Keratinocyte (primary cell): Measurements from ENCODE around the gene OSTF1. TPM values are rescaled to one million over a fixed set of nuclear protein-coding genes. Genes with fewer than 3 reads are reported as not detected.

ENCODE experiments used
- DNase-seq: peaks from one replicate; pipeline ENCODE4 v3.0.0-alpha.2; 2011; ENCODE audit warnings: low read depth, missing footprints, low spot score
- FAIRE-seq: peaks from 2 replicates; lab custom pipeline; 2011; peaks lifted over from hg19 to GRCh38; lab: Jason Lieb, UNC
- H2AFZ ChIP-seq: 2 replicates; pipeline ENCODE4 v1.6.0; 2012; ENCODE audit warnings: low read length, control low read depth, inconsistent platforms; ENCODE audit not compliant: control insufficient read depth
- H3K27ac ChIP-seq: 2 replicates; pipeline ENCODE4 v1.5.1; 2011; ENCODE audit warnings: low read length; ENCODE audit not compliant: control insufficient read depth, insufficient read depth
- H3K27me3 ChIP-seq: 3 replicates; pipeline ENCODE4 v1.6.0; 2011; ENCODE audit warnings: low read length; ENCODE audit not compliant: control insufficient read depth, insufficient read depth; ENCODE audit errors: extremely low read depth
- H3K36me3 ChIP-seq, 2 experiments: 2 replicates in 1 of 2; 3 replicates in 1 of 2; pipeline ENCODE4 v1.5.1; 2011; ENCODE audit warnings: low read length in 2 of 2, mild to moderate bottlenecking in 1 of 2; ENCODE audit not compliant: control insufficient read depth in 2 of 2, insufficient read depth in 2 of 2; ENCODE audit errors: extremely low read depth in 1 of 2
- H3K4me1 ChIP-seq: 3 replicates; pipeline ENCODE4 v1.5.1; 2011; ENCODE audit warnings: low read length; ENCODE audit not compliant: control insufficient read depth, insufficient read depth; ENCODE audit errors: extremely low read depth
- H3K4me2 ChIP-seq: 3 replicates; pipeline ENCODE4 v1.6.0; 2011; ENCODE audit warnings: low read depth, low read length; ENCODE audit not compliant: control insufficient read depth, insufficient read depth; ENCODE audit errors: extremely low read depth
- H3K4me3 ChIP-seq, 3 experiments: fragments of 200-600 bp in 1 of 3; sonication (generic) in 1 of 3; 2 replicates in 2 of 3; 3 replicates in 1 of 3; pipeline ENCODE4 v1.5.1; 2011 to 2016; ENCODE audit warnings: low read length in 3 of 3, mild to moderate bottlenecking in 3 of 3, control low read depth in 2 of 3, inconsistent platforms in 1 of 3, low read depth in 1 of 3, mixed read lengths in 1 of 3, mixed run types in 1 of 3, moderate library complexity in 1 of 3; ENCODE audit not compliant: control insufficient read depth in 2 of 3, insufficient read depth in 2 of 3; ENCODE audit errors: extremely low read depth in 1 of 3
- H3K79me2 ChIP-seq: 2 replicates; pipeline ENCODE4 v1.6.0; 2012; ENCODE audit warnings: low read length; ENCODE audit not compliant: control insufficient read depth, insufficient read depth
- H3K9ac ChIP-seq: 3 replicates; pipeline ENCODE4 v1.6.0; 2011; ENCODE audit warnings: low read length; ENCODE audit not compliant: control insufficient read depth, insufficient read depth; ENCODE audit errors: extremely low read depth
- H3K9me1 ChIP-seq: 3 replicates; pipeline ENCODE4 v1.6.0; 2011; ENCODE audit warnings: low read length; ENCODE audit not compliant: control insufficient read depth, insufficient read depth; ENCODE audit errors: extremely low read depth
- H3K9me3 ChIP-seq: 2 replicates; pipeline ENCODE4 v1.5.1; 2012; ENCODE audit warnings: low read depth, low read length; ENCODE audit not compliant: control insufficient read depth
- H4K20me1 ChIP-seq: 3 replicates; pipeline ENCODE4 v1.6.0; 2011; ENCODE audit warnings: low read length; ENCODE audit not compliant: control insufficient read depth, insufficient read depth; ENCODE audit errors: extremely low read depth
- CTCF ChIP-seq, 3 experiments: IDR thresholded peaks in 1 of 3; conservative IDR thresholded peaks in 1 of 3; optimal IDR thresholded peaks in 1 of 3; 2 replicates in 2 of 3; 3 replicates in 1 of 3; pipeline versions ENCODE3 to v1.5.1; 2011; ENCODE audit warnings: low read length in 3 of 3, mild to moderate bottlenecking in 3 of 3, moderate library complexity in 2 of 3, control low read depth in 1 of 3, inconsistent platforms in 1 of 3; ENCODE audit not compliant: insufficient read depth in 2 of 3; ENCODE audit errors: extremely low read depth in 1 of 3
- EZH2 ChIP-seq: IDR thresholded peaks from one replicate; pipeline ENCODE4 v1.6.1; 2012; ENCODE audit warnings: inconsistent platforms, mild to moderate bottlenecking, low read length, moderate library complexity
- dilution Hi-C: fragments of 300-500 bp; cut with MboI; formaldehyde crosslinking; loops from one replicate; pipeline ENCODE4 v1.7.0; 2020; ENCODE audit warnings: low sequenced_read_pairs; ENCODE audit not compliant: extremely low pct_ligation_motif_present
- polyA plus RNA-seq, 5 experiments: library from polyadenylated mRNA; depleted of rRNA in 3 of 5; stranded (reverse) in 3 of 5; stranded (forward) in 1 of 5; unstranded in 1 of 5; fragments of >200 nt; gene quantifications; 1 replicate in 1 of 5; 2 replicates in 3 of 5; 3 replicates in 1 of 5; pipeline versions ENCODE4 v1.2.1 to v1.2.3, GENCODE V29; 2011 to 2012; ENCODE audit warnings: missing spikeins in 2 of 5, low read depth in 1 of 5, low replicate concordance in 1 of 5

The OSTF1 gene
- polyA plus RNA-seq, 1 donor (not counting 4 experiments of a cell fraction or from before 2014, with no cell fraction given): 39.2 TPM

DNA sequence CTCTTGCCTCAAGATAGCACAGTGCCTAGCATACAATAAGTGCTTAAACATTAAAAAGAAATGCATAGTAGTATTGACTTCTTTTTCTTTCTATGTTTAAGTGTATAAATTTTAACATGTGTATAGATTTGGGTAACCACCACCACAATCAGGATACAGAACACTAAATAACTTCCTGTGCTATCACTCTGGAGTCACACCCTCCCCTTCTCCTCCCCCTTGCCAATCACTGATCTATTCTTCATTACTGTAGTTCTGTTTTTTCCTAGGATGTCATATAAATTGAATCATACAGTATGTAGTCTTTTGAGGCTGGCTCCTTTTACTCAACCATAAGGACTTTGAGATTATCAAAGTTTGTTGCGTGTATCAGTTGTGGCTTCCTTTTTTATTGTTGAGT lies 68.5 kb downstream of the OSTF1 start:
- Histone ChIP-seq H3K36me3 (peaks cover 0 to 4% of the 10 kb centered on the region in 2 experiments), H3K27ac (no peak overlapping the region), H3K4me2 (no peak overlapping the region), H3K9me1 (no peaks in the 10 kb centered on the region), H3K4me3 (no peak overlapping the region), H2AFZ (no peak overlapping the region), H3K79me2 (no peaks in the 10 kb centered on the region), H4K20me1 (no peaks in the 10 kb centered on the region), H3K27me3 (no peaks in the 10 kb centered on the region), H3K4me1 (no peaks in the 10 kb centered on the region), H3K9me3 (no peaks in the 10 kb centered on the region), H3K9ac (no peak overlapping the region)
- FAIRE-seq (no peak), DNase-seq (no peak)
- TF ChIP-seq EZH2 (no peak), CTCF (optimal IDR thresholded peaks at IDR 0.05 in 1 of 3, IDR thresholded peaks at IDR 0.05 in 1 of 3, conservative IDR thresholded peaks at IDR 0.05 in 1 of 3; ENCODE audit: extremely low read depth in 1 of 3, insufficient read depth in 2 of 3, low read length in 3 of 3) (no peak)
- dilution Hi-C loops: no loop called here

DNA sequence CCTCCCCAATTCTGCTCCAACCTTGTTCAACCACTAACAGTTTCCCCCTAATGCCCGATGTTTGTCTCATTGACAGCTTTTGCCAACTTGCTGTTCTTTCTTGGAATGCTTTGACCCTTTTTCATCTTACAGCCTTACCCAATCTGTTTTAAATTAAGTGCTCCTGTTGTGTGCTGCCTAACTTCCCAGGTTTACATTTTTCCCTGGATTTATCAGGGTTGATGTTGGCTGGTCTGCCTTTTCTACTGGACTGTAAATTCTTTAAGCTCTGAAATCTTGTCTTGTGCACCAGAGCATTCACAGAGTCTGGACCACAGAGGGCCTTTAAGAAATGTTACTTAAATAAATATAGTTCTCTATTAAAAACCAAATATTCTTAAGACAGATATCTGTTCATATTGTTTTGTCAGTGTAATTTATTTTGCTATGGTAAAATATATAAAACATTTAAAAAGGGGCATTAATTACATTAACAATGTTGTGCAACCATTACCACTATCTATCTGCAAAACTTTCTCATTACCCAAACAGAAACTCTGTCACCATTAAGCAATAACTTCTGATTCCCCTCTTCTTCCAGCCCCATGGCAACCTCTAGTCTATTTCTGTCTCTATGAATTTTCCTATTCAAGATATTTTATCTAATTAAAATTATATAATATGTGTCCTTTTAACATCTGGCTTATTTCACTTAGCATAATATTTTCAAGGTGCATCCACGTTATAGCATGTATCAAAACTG lies 73.0 kb downstream of the OSTF1 start:
- H3K79me2 ChIP-seq: no peaks in the 10 kb centered on the region
- no peaks in the 10 kb centered on the region for H3K9me1 ChIP-seq
- H3K4me3 ChIP-seq: no peak overlapping the region
- H3K27me3 ChIP-seq: no peaks in the 10 kb centered on the region
- no peak overlapping the region for H3K4me2 ChIP-seq
- H3K27ac ChIP-seq: no peak overlapping the region
- dilution Hi-C loops: no loop called here
- no peak for FAIRE-seq
- H2AFZ ChIP-seq: no peak overlapping the region
- no peaks in the 10 kb centered on the region for H3K36me3 ChIP-seq
- TF ChIP-seq EZH2 (no peak), CTCF (optimal IDR thresholded peaks at IDR 0.05 in 1 of 3, IDR thresholded peaks at IDR 0.05 in 1 of 3, conservative IDR thresholded peaks at IDR 0.05 in 1 of 3; ENCODE audit: extremely low read depth in 1 of 3, insufficient read depth in 2 of 3, low read length in 3 of 3) (no peak)
- H3K9ac ChIP-seq: no peak overlapping the region
- no peaks in the 10 kb centered on the region for H4K20me1 ChIP-seq
- no peaks in the 10 kb centered on the region for H3K4me1 ChIP-seq
- DNase-seq: no peak
- no peaks in the 10 kb centered on the region for H3K9me3 ChIP-seq
